ENCODE data around the gene BRME1. TPM values are rescaled to one million over a fixed set of nuclear protein-coding genes. Genes with fewer than 3 reads are reported as not detected.

BRME1 gene
- total RNA-seq, 4 donors from 2014 or later: 0.42 to 1.1 (median 0.78) TPM

DNA sequence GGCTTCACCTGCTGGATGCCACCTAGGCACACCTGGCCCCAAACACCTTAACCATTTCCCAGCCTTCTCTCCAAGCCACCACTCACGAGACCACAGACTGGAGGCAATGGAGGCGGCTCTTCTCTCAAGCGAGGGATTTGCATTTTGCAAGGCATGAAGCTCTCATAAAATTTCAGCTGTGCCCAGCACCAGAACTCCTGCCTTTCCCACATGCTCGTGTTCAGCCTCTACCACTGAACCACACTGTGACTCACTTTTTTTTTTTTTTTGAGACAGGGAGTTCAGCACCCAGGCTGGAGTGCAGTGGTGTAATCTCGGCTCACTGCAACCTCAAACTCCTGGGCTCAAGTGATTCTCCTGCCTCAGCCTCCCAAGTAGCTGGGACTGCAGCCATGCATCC is 18.4 kb downstream of the BRME1 start:
- TF ChIP-seq POLR2AphosphoS5 (IDR thresholded peaks at IDR 0.05) (no peak), POLR2A (IDR thresholded peaks at IDR 0.05; ENCODE audit: low read depth) (no peak), EP300 (IDR thresholded peaks at IDR 0.05) (no peak)
- TF ChIP-seq, protein P1, sequence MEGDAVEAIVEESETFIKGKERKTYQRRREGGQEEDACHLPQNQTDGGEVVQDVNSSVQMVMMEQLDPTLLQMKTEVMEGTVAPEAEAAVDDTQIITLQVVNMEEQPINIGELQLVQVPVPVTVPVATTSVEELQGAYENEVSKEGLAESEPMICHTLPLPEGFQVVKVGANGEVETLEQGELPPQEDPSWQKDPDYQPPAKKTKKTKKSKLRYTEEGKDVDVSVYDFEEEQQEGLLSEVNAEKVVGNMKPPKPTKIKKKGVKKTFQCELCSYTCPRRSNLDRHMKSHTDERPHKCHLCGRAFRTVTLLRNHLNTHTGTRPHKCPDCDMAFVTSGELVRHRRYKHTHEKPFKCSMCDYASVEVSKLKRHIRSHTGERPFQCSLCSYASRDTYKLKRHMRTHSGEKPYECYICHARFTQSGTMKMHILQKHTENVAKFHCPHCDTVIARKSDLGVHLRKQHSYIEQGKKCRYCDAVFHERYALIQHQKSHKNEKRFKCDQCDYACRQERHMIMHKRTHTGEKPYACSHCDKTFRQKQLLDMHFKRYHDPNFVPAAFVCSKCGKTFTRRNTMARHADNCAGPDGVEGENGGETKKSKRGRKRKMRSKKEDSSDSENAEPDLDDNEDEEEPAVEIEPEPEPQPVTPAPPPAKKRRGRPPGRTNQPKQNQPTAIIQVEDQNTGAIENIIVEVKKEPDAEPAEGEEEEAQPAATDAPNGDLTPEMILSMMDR (IDR thresholded peaks at IDR 0.05): no peak
- intact Hi-C loops (cut with DNase I): no loop called here
- no peak for DNase-seq (ENCODE audit: extremely low spot score)
- Histone ChIP-seq H3K27ac (replicated peaks in 1 of 4) (no peak overlapping the region), H3K36me3 (no peaks in the 10 kb centered on the region), H3K4me1 (peaks cover 0 to 3% (median 0%) of the 10 kb centered on the region in 4 donors), H3K9me3 (no peaks in the 10 kb centered on the region), H3K27me3 (no peaks in the 10 kb centered on the region), H3K4me3 (no peak overlapping the region)
- 80% methylated on average over 5 of the region's 5 CpGs for WGBS

DNA sequence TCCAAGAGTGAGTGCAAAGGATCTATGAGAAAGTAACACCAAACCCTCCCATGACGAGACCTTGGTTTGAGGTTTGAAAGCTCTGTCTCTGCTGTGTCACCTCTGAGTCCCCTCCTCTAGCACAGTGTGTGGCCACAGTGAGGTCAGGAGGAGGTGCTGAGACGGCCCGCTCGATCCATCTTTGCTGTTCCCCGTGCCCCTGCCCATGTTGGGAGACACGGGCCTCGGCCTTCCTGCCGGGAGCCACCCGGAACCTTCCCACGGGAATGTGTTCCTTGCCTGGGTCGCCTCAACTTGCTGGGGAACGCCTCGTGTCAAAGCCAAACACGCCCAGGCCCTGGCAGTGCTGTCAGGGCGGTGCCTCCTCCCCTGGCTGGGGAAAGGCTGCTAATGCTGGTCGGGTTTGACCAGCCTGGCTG is 18.9 kb downstream of the BRME1 start:
- Histone ChIP-seq H3K4me3 (no peak overlapping the region), H3K36me3 (no peaks in the 10 kb centered on the region), H3K27ac (replicated peaks in 1 of 4) (no peak overlapping the region), H3K27me3 (no peaks in the 10 kb centered on the region), H3K9me3 (no peaks in the 10 kb centered on the region), H3K4me1 (peaks cover 0 to 5% (median 3%) of the 10 kb centered on the region in 4 donors)
- DNase-seq (ENCODE audit: extremely low spot score): no peak
- TF ChIP-seq POLR2AphosphoS5 (IDR thresholded peaks at IDR 0.05): no peak
- TF ChIP-seq, protein P1 (IDR thresholded peaks at IDR 0.05): no peak
- TF ChIP-seq EP300 (IDR thresholded peaks at IDR 0.05): no peak
- no peak for TF ChIP-seq POLR2A (IDR thresholded peaks at IDR 0.05; ENCODE audit: low read depth)
- intact Hi-C loops (cut with DNase I): no loop called here
- WGBS: 63% methylated on average over 2 of the region's 16 CpGs

DNA sequence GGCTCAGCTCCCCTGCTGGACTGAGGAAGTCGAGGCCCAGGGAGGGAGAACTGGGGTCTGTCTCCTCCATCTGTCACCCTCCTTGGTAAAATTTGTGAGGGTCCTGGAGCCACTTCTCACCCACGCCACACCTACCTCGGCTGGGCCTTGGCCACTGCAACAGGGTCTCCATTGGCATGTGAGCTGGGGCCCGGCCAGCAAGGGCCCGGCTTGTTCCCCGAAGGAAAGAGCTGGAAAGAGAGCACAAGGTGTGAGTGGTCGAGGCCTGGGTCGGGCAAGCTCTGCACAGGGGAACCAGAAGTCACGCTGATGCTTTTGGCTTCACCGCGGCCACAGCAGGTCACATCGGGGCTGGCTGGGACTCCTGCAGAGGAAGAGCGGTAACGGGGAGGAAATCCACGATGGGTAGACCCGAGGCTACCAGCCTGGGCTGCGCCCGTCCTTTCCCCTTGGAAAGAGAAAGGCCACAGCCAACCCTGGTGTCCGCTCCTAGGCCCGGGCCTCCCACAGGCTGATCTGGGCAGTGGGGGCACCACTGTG is 20.0 kb downstream of the BRME1 start:
- TF ChIP-seq POLR2A (IDR thresholded peaks at IDR 0.05; ENCODE audit: low read depth): no peak
- TF ChIP-seq, protein P1 (IDR thresholded peaks at IDR 0.05): no peak
- no peak for TF ChIP-seq POLR2AphosphoS5 (IDR thresholded peaks at IDR 0.05)
- no peak for TF ChIP-seq EP300 (IDR thresholded peaks at IDR 0.05)
- Histone ChIP-seq H3K4me3 (no peak overlapping the region), H3K36me3 (no peaks in the 10 kb centered on the region), H3K4me1 (peaks cover 8 to 16% (median 11%) of the 10 kb centered on the region in 4 donors), H3K27ac (replicated peaks in 1 of 4) (no peak overlapping the region), H3K9me3 (no peaks in the 10 kb centered on the region), H3K27me3 (no peaks in the 10 kb centered on the region)
- DNase-seq (ENCODE audit: extremely low spot score): no peak
- intact Hi-C loops (cut with DNase I): no loop called here
- 88% methylated on average over 20 of the region's 20 CpGs for WGBS

DNA sequence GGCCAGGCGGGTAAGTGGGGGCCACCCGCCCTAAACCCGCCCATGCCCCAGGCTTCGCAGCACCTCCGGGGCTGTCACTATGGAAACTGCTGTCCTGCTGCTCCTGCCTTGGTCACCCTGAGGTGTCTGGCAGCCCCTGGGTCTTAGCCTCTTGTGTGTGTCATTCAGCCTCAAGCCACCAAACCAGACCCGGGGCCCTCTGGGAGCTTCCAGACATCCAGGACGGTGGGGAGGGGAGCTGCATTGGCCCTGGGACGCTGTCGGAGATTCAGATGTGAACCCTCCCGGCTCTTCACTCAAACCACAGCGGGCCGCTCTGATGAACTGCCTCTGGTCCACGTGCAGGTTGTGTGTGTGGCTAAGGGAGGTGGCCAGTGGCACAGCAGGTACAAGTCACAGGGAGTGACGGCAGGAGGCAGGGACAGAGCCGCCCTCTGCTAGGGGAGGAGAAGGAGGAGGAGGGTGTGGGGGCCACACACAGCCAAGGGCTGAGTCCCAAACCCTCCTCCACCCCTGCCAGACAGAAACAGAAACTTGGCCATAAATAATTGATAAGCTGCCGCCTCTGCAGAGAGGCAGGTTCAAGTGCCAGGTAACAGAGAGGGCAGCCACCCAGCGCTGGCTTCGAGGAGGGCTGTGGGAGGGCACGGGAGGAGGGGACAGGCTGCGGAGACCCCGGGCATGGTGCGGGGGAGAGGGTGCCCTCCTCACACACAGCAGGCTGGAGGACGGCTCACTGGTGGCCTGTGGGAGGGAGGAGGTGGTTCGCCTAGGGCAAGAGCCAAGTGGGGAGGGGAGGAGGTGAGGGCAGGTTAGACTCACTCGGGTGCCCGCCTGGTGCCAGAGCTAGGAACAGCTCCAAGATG is 21.0 kb downstream of the BRME1 start:
- DNase-seq (ENCODE audit: extremely low spot score): no peak
- WGBS: 92% methylated on average over 6 of the region's 26 CpGs
- H3K27me3 ChIP-seq: no peaks in the 10 kb centered on the region
- intact Hi-C loops (cut with DNase I): loop anchor here (5.0 kb wide), 1 partner anchor 172 kb away; no protein-coding TSS in a partner anchor
- H3K4me1 ChIP-seq: peaks cover 15 to 25% (median 20%) of the 10 kb centered on the region in 4 donors
- TF ChIP-seq POLR2A (IDR thresholded peaks at IDR 0.05; ENCODE audit: low read depth) (no peak), POLR2AphosphoS5 (IDR thresholded peaks at IDR 0.05) (no peak), EP300 (IDR thresholded peaks at IDR 0.05) (no peak)
- TF ChIP-seq, protein P1 (IDR thresholded peaks at IDR 0.05): no peak
- no peaks in the 10 kb centered on the region for H3K9me3 ChIP-seq
- no peak overlapping the region for H3K27ac ChIP-seq (replicated peaks in 1 of 4)
- no peaks in the 10 kb centered on the region for H3K36me3 ChIP-seq
- H3K4me3 ChIP-seq: no peak overlapping the region

Measured in esophagus muscularis mucosa (tissue), 4 donors.